Erythroblast (primary cell): Measurements from ENCODE around the gene ISLR2.
A peak's percentile ranks its signal among the peaks of the same experiment; 100 is the strongest.

Experiments
- DNase-seq, 2 experiments: peaks; one replicate each; lab custom pipeline; 2025; lab: John Stamatoyannopoulos, UW
- GATA1 ChIP-seq: IDR thresholded peaks from 2 replicates; pipeline ENCODE4 v1.6.1; 2011; ENCODE audit warnings: low read depth, mild to moderate bottlenecking, control low read depth, low read length, moderate library complexity
- POLR2A ChIP-seq: IDR thresholded peaks from 2 replicates; pipeline ENCODE4 v1.6.1; 2011; ENCODE audit warnings: mild to moderate bottlenecking, low read length

Gene ISLR2

DNA sequence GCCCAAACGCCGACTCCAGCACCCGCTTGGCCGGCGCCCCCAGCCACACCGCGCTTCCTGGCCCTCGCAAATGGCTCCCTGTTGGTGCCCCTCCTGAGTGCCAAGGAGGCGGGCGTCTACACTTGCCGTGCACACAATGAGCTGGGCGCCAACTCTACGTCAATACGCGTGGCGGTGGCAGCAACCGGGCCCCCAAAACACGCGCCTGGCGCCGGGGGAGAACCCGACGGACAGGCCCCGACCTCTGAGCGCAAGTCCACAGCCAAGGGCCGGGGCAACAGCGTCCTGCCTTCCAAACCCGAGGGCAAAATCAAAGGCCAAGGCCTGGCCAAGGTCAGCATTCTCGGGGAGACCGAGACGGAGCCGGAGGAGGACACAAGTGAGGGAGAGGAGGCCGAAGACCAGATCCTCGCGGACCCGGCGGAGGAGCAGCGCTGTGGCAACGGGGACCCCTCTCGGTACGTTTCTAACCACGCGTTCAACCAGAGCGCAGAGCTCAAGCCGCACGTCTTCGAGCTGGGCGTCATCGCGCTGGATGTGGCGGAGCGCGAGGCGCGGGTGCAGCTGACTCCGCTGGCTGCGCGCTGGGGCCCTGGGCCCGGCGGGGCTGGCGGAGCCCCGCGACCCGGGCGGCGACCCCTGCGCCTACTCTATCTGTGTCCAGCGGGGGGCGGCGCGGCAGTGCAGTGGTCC, 3.5 kb downstream of the ISLR2 start:
- no peak for DNase-seq
- TF ChIP-seq GATA1 = no peak
- no peak for TF ChIP-seq POLR2A

DNA sequence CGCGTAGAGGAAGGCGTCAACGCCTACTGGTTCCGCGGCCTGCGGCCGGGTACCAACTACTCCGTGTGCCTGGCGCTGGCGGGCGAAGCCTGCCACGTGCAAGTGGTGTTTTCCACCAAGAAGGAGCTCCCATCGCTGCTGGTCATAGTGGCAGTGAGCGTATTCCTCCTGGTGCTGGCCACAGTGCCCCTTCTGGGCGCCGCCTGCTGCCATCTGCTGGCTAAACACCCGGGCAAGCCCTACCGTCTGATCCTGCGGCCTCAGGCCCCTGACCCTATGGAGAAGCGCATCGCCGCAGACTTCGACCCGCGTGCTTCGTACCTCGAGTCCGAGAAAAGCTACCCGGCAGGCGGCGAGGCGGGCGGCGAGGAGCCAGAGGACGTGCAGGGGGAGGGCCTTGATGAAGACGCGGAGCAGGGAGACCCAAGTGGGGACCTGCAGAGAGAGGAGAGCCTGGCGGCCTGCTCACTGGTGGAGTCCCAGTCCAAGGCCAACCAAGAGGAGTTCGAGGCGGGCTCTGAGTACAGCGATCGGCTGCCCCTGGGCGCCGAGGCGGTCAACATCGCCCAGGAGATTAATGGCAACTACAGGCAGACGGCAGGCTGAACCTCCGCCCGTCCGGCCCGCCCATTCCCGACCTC, 4.1 kb downstream of the ISLR2 start:
- no peak for TF ChIP-seq GATA1
- TF ChIP-seq POLR2A = no peak
- peak; percentile 39 to 43 for DNase-seq

DNA sequence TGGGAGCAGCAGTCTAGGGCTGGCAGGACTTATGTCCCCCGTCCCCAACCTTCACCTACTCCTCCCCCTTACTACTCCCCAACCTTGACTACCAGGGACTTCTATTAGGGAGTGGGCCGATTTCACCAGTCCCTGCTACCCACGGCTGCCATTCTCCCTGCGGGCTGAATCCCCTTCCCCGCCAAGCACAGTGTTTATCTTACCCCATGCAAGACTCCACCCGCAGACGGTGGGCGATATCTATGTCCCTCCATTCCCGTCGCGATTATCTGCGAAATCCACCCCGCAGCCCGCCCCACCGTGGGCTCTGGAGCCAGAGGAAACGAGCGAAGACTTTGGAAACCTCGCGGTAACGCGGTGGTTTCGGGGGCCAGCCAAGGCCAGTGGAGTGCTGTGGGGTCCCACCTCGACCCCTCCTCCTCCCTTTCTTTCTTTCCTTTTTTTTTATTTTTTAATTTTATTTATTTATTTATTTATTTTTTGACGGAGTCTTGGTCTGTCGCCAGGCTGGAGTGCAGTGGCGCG, 4.7 kb downstream of the ISLR2 start:
- TF ChIP-seq GATA1 (no peak), POLR2A (no peak)
- DNase-seq = no peak

DNA sequence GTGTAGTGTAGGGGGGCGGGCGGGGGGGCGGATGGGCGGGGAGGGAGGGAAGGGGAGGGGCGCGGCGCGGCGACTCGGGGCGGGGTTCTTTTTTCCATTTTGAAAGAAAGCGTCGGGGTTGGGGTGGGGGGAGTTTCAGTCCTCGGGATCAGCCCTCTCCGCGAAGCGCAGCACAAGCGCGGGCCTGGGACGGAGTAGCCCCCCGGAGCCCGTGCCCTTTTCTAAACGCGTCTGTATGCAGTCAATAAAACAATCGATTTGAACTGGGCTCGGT, 6.1 kb downstream of the ISLR2 start:
- no peak for DNase-seq
- no peak for TF ChIP-seq POLR2A
- no peak for TF ChIP-seq GATA1

DNA sequence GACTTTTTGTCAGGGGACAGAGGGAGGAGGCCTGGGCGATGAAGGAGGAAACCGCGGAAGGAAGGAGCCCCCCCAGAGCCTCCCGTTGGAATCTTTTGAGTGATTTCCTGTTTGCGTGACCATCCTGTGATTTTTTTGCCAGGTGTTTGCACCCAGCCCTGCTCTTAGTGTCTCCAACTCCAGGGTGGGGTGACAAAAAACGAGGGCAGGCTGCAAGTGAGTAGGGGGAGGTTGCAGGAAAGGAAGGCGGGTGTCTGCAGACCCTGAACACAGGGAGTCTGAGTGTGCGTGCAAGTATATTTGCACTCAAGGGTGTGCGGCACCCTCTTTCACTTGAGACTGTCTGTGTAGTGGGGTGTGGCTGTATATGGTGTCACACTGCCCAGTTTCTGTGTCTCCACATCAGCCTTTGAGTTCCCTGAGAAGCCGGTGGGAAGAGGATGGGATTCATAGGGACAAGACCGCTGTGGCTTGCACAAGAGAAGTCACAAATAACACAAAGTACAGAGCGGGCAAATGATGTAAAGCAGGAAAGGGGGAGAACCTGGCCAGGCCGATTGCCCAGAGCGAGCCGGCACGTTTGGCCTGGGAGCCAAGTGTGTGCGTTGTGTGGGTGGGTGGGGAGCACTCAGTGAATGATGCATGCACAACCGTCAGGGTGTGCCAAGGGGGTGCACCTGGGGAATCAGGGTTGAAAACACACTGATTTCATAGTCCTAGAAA, 6.6 kb downstream of the ISLR2 start:
- no peak for DNase-seq
- TF ChIP-seq POLR2A (no peak), GATA1 (no peak)

DNA sequence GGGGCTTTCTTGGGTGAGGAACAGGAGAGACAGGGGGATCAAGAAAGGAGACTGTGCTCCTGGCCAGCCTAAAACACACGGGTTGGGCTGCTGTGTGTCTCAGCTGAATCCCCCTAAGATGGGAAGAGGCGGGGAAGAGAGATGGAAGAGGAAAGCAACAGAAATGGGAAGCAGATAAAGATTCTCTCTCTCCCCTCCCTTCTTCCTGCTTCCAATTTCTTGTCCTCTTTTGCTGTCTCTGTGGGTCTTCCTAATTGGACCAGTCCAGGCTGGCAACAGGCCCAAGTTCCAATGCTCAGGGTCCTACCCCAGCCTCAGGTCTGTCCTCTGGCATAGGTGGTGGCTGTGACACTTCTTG, 7.1 kb downstream of the ISLR2 start:
- TF ChIP-seq POLR2A (no peak), GATA1 (no peak)
- DNase-seq = no peak

DNA sequence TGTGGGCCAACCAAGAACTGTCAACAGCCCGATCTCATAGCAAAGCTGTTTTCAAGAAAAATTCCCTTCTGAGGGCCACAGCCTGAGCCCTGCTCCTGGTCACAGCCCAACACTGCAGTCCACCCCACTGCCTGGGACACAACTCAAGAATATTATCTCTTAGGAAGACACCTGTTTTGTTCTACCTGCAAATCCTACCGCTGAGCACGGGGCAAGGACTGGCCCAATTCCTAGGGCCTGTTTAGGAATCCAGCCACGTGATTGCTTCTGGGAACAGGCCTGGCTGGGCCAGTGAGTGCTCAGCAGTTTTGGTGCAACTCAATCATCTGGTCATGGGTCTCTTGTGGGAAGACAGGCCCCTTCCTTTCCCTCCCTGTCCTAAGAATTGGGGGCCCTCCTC, 8.3 kb downstream of the ISLR2 start:
- no peak for TF ChIP-seq POLR2A
- no peak for TF ChIP-seq GATA1
- DNase-seq = no peak

DNA sequence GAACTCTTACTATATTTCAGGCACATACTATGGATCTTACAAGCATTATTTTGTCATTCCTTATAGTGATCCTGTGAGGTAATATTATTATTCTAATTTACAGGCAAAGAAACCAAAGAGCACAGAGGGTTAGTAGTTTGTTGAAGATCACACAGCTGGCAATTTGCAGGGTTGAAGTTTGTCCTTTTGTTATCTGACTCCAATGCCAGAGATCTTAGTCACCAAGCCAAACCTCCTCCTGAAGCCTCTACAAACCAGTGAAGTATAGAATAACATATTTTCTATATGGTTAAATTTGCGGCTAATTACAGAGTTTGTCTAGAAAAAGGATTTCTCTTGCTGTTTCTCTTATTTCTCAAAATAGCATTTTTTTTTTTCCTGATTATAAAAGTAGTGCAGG, 11.2 kb downstream of the ISLR2 start:
- DNase-seq = no peak
- TF ChIP-seq POLR2A = no peak
- no peak for TF ChIP-seq GATA1

DNA sequence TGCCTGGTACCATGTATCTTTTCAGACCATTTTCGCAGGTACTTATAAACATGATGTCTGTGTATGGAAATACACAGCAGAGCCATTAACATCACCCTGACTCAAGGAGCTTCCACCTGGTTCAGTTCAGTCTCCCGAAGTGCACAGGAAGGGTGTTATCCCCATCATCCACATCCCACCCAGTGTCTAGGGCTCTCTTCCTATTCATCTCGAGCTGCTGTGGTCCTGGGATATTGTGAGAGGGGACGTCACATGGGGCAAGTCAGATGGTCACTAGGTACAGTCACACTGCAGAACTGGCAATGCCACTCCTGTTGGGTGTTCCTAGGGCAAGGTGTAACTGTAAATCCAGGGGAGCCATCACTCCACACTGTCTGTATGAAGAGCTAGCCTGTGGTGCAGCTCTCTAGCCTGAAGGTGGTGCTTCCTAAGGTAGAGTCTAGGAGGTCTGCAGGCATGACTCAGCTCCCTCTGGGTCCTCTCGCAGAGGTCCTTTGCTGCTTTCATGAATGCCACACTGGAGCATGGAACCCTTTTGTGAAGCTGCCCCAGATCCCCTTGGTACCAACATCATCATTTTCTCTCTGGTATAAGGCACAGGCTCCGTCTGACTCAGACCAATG, 13.9 kb downstream of the ISLR2 start:
- DNase-seq = no peak
- TF ChIP-seq POLR2A (no peak), GATA1 (no peak)

DNA sequence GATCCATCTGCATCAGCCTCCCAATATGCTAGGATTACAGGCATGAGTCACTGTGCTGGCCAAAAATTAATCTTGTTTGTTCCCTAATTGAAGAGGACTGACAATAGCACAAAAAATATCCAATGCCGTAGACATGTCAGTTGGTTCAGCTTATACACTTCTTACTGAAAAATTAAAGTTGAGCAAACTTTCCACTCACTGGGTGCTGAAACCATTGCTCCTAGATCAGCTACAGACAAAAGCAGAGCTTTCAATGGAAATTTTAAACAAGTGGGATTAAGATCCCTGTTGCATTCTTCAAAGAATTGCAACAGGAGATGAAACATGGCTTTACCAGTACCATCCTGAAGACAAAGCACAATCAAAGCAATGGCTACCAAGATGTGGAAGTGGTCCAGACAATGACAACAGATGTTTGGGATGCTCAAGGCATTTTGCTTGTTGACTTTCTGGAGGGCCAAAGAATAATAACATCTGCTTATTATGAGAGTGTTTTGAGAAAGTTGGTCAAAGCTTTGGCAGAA, 16.0 kb downstream of the ISLR2 start:
- no peak for DNase-seq
- TF ChIP-seq GATA1 = no peak

DNA sequence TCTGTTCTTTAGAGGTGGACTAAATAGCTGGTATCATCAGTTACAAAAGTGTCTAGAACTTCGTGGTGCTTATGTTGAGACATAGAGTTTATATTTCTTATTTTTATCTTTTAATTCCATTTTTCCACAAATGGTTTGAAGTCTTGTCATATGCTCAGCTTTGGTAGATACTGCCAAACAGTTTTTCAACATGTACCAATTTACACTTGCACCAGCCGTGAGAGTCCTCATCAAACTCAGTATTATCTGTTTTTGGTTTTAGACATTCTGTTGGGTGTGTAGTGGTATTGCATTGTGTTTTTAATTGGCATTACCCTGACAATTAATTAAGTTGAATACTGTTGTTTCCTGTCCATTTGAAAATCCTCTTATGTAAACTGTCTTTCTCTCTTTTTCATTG, 16.7 kb downstream of the ISLR2 start:
- DNase-seq = no peak
- TF ChIP-seq POLR2A (no peak), GATA1 (no peak)

DNA sequence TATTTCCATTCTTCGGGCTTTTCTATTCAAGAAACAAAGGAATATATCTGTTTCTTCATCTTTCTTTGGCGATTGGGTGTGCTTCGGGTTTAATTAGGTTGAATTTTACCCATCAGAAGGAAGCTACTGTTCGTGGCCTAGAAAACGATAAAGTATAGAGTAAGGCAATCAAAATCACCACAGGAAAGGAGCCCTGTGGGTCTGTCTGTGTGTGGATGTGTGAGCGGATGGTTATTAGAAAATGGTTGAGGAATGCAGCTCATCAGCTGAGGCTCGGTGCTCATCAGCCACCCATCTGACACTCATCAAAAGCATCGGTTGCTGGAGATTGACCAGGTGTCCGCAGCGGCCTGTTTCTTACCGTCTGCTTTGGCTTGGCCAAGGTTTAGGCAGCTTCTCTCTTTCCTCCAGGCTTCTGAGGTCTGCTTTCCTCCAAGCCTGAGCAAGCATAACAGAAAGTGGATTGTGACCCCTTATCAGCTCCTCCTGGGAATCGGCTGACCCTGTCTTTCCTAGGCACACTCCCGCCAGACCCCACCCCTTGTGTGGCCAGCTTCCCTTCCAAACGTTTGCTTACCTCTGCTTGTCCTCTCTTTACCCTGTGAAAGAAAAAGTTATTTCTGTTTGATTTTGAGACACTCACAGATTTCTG, 25.5 kb downstream of the ISLR2 start:
- TF ChIP-seq GATA1 (no peak), POLR2A (no peak)
- no peak for DNase-seq

DNA sequence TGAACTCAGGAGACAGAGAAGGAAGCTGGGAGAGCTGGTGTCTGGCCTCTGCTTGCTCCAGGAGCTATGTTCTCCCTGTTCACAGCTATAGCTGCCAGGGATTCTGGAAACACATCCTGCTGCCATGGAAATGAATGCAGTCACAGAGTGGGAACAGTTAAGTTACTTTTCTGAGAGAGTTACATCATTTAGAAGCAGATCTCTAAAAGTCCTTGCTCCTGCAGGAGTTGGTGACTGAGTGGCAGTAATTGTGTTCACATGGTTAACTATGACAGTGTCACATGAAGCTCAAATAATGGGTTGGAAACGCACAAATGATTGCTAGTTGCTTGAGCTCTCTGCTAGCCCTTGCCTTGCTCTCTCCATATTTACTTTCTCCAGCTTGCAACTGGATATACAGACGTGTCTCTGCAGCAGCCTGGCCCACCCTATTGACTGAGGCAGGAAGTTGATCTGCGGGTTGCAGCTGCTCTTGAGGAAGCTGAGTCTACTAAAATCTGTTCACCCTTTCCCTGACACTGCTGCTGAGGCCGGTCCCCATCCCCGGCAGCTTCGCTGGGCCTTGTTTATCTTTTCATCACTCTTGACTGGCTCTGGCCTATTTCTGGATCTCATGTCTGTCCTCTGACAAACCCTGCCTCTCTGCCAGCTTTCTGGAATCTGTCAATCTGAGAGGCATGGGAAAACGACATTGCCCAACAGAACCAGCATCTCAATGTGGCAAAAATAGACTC, 26.5 kb downstream of the ISLR2 start:
- TF ChIP-seq POLR2A (no peak), GATA1 (no peak)
- no peak for DNase-seq
